NCI-H187 (cell line): ENCODE data around the gene PPP5C.
"Not testable (repeated sequence)": the region's sequence is repeated elsewhere in the genome, so short reads cannot be mapped to it uniquely, and the experiment has no call there.

ENCODE experiments used
- DNase-seq, 2 experiments: peaks; one replicate each; lab custom pipeline; 2025; lab: John Stamatoyannopoulos, UW

The PPP5C gene

DNA sequence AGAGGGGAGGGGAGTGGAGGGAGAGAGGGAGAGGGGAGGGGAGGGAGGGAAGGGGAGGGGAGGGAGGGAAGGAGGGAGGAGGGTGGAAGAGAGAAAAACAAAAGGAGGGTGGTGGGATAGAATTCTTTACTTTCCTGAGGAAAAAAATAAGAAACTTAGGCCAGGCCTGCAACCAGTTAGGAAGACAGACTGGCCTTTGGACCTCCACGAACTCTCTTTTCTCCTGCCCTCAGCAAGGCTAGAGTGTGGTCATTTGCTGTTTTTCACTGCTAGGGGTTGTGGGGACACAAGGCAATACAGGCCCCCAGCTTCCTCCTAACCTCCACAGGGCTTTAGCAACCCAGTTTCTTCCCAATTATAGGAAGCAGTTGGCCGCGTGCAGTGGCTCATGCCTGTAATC is 62.3 kb downstream of the PPP5C start:
- no peak for DNase-seq

DNA sequence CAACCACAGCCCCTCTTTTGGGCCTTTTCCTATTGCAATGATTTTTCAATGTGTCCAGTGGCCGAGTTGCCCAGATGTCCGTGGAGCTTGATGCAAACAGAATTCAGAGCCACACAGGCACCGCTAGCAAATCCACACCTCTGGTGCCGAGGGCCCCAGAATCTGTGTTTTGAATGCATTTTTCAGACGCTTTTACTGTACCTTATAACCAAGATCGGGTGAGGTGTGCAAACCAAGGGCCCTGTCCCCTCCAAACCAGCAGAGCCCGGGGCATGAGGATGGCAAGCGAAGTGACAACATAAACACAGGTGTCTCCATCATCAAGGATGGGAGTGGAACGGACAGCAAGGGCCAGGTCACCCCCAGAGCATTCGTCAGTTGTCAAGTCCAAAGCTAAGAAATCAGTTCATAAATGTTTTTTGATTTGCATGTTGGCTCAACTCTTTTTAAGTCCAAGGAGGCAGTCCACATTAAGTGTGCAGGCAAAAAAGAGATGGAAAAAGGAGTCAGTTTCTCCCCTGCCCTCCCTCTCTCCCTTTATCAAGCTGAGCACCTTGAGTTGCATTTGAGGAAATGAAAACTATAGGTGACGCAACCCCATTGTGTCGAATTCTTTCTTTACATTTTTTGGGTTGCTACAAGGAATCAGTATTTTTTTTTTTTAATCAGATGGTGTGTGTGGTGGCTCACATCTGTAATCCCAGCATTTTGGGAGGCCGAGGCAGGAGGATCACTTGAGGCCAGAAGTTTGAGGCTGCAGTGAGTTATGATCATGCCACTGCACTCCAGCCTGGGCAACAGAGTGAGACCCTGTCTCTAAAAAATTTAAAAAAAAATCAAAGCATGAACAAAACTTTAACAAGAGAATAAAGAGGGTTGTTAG is 63.6 kb downstream of the PPP5C start:
- DNase-seq: no peak

DNA sequence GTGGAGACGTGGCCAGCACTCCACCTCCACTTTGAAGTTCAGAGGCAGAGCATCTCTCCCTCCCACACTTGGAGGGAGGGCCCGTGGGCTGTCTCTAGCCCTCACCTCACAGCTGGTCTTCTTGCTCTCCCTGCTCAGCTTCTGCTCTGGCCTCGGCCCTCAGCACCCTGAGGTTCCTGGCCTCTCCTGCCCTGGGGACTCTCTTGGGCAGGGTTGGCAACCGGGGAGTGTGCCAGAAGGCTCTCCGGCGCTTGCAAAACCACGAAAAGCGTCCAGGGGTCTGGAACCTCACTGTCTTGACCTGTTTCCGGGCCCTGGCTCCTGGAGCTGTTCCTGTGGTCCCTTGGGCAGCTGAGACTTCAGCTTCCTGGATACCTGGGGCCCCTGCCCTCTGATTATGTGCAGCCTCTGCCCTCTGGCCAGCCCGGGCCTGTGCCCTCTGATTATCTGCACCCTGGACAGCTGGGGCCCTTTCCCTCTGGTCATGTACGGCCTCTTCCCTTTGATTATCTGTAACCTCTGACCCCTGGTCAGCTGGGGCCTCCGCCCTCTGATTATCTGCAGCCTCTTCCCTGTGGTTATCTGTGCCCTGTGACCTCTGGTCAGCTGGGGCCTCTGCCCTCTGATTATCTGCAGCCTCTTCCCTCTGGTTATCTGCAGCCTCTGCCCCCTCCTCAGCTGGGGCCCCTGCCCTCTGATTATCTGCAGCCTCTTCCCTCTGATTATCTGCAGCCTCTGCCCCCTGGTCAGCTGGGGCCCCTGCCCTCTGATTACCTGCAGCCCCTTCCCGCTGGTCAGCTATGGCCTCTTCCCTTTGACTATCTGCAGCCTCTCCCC is 64.4 kb downstream of the PPP5C start:
- DNase-seq: no peak

DNA sequence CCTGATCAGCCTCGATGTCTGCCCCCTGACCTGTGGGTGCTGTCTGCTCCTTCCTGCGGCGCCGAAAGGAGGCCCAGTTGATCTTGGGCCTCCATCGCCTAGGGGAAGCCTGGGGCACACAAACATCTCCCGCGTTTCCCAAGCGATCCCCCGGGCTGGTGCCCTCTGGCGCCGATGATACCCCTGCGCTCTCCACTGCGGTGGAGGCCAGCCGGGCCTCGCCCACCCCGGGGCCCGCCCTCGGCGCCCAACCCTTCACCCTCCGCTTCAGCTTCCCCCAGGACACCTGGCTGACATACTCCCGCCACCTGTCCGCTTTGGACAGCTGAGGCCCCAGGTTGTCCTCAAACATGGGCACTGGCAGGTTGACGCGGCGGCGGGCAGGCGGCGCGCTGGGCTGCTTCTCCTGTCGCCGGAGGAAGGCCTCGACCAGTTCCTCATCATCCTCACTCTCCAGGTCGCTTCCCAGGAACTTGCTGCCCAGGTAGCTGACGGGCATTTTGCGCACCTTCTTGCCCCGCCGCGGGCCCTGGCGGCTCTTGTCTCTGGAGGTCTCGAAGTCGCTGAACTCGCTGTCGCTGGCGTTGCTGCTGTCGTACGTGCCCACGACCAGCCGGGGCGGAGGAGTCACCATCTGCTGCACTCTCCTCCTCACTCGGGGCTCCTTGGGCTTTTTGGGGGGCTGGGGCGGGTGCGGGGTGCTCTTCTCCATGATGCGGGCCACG is 65.2 kb downstream of the PPP5C start:
- DNase-seq: no peak

DNA sequence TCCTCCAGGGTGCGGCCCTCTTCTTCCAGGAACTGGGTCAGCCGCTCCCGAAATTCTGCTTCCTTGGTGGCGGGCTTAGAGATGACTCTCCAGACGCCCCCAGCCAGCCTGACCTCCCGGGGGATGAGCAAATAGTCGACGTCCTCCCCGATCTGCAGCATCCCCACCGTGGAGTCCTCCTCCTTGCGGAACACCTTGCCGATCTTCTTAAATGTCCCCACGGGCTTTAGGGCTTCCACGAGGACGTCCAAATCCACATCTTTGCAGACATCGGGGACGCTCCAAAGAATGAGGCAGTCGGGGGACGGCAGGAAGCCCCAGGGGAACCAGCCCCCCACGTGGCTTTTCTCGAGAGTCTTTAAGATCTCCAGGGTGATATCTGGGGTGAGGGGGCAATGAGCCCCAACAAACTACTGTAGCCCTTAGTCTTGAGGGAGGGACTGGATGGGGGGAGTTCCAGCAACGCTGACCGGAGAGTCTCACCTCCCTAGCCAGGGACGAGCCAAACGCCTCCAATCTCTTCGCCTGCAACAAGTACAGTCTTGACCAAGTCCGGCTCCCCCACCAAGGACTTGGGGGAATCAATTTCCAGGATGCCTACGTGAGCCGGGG is 65.9 kb downstream of the PPP5C start:
- DNase-seq: no peak

DNA sequence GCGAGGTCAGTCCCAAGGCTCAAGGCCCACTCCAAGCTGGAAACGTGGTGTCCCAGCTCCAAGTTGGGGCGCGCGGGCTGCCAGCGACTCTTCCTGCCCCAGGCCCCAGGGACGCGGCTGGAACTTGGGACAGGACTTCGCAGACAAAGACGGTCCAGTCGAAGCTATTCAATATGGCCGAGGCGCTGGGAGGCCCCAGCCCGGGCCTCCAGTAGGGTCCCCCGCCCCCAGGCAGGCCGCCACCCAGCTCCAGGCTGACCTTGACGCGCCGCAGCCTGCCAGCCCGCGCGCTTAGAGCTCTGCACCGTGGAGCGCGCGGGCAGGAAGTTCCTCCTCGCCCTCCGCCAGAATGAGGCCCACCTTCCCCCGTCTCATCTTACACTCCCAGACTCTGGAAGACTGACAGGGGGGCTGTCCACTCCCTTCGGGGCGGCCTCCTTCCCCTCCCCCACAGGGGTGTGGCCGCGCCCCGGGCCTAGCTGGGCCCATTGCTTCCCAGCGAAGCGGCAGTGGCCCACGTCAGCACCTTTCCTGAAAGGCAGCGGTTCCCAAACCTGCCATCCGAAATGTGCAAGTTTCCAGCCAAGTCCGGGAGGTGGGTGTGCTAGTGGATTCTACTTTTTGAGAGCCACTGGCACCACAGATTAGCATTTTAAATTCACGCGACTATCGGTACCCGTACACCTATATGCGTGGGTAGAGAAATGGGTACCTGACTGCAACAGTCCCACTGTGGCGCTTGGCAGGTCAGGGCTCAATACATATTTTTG is 66.6 kb downstream of the PPP5C start, which contains the start of gene CCDC8:
CCDC8 (minus strand) TSS at position 303 of the 770 bp plus-strand sequence. CDS start 754 bp downstream, outside the sequence.
- DNase-seq: peak in 1 of 2 experiments; percentile 21

DNA sequence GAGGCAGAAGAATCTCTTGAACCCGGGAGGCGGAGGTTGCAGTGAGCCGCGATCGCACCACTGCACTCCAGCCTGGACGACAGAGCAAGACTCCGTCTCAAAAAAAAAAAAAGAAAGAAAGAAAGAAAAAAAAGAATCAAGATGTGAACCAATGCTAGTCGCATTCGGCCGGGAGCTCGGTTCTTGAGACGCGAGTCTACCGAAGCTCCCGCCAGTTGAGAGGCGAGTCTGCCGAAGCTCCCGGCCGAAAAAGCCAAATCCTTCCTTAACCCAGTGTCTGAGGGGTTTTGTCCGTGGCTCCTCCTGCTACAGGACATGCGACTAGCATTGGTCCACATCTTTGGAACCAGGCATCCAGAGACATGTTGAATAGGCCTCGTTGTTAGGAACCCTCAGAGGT is 68.0 kb downstream of the PPP5C start:
- not testable (repeated sequence) for DNase-seq

DNA sequence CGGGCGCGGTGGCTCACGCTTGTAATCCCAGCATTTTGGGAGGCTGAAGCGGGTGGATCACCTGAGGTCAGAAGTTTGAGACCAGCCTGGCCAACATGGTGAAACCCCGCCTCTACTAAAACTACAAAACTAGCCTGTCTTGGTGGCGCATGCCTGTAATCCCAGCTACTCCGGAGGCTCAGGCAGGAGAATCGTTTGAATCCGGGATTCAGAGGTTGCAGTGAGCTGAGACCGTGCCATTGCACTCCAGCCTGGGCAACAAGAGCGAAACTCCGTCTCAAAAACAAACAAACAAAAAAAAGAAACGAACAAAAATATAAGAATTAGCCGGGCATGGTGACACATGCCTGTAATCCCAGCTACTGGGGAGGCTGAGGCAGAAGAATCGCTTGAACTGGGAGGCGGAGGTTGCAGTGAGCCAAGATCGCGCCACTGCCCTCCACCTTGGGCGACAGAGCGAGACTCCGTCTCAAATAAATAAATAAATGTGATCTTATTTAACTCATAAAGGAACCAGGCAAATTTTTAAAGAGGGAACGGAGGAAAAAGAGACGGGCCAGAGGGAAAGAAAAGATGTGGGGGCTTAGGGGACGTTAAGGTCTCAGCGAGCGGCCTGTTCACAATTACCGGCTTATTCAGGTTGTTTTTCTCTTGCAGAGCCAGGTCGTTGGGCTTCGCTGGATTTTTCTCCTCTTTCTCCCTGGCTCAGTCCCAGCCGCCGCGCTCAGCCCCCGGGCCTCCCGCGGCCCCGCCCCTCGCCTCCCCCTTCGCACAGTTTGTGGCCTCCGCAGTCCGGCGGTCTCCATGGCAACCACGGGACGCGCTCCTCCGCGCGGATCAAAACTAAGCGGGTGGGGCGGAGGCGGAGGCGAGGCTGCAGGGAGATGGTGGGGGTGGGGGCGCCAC is 69.2 kb downstream of the PPP5C start:
- DNase-seq: peak; percentile 87 to 92

DNA sequence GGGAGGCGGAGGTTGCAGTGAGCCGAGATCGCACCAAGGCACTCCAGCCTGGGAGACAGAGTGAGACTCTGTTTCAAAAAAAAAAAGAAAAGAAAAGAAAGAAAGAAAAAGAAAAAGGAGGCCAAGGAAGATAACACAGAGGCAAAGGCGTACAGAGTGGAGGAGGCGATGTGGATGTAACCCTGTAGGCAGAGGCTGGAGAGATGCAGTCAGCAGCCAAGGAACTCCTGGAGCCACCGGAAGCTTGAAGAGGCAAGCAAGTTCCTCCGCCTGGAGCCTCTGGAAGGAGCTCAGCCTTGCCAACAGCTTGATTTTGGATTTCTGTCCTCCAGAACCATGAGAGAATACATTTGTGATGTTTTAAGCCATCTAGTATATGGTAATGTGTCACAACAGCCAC is 73.2 kb downstream of the PPP5C start:
- no peak for DNase-seq

DNA sequence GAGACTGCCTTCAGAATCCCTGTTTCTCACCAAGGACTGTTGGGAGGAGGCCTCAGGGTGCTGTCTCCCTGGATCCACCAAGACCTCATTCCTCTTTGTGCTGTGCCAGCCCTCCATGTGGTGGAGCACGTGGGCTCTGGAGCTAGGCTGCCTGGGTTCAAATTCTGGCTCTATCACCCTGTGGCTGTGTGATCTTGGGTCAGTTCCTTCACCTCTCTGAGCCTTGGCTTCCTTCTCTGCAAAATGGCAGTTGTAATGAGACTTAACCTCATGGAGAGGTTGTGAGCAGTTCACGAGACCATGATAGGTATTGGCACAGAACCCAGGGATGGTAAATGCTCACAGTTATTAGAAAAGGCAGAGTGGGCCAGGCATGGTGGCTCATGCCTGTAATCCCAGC is 75.5 kb downstream of the PPP5C start:
- no peak for DNase-seq

DNA sequence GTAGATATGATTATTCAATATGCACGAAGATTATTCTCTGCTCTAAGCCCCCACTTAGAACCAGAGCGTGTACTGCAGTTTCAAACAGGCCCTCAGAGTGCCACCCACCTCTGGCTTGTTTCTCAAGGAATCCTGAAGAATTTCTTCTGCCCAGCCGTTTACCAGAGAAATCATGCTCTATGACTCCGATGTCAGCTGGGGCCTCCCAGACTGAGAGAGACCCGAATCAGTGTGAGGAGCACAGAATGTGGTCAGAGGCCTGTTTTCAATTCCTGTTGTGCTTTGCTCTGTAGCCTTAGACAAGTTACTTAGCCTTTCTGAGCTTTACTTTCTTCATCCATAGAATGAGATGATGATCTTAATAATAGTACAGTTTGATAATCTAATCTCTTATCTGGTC is 76.3 kb downstream of the PPP5C start:
- no peak for DNase-seq

DNA sequence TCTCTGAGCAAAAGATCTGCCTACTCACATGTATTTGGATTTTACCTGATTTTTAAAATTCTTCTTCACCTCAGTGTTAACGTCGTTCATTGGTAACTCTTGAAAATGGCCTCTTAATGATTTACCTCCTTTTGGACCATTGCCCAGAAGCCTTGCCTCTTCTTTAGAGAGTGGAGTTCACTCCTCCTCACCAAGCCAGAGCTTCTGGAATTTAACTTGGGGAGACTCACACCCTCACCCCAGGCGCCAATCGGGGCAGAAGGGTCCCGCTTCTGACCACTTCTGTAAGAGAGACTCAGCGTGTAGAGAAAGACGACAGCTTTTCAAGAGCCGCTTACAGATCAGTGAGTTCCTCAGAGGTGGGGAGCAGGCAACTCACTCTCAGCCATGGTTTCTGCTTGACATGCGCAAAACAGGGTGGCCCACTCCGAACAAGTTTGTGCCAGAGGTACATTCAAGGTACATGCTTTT is 79.2 kb downstream of the PPP5C start:
- DNase-seq: no peak

DNA sequence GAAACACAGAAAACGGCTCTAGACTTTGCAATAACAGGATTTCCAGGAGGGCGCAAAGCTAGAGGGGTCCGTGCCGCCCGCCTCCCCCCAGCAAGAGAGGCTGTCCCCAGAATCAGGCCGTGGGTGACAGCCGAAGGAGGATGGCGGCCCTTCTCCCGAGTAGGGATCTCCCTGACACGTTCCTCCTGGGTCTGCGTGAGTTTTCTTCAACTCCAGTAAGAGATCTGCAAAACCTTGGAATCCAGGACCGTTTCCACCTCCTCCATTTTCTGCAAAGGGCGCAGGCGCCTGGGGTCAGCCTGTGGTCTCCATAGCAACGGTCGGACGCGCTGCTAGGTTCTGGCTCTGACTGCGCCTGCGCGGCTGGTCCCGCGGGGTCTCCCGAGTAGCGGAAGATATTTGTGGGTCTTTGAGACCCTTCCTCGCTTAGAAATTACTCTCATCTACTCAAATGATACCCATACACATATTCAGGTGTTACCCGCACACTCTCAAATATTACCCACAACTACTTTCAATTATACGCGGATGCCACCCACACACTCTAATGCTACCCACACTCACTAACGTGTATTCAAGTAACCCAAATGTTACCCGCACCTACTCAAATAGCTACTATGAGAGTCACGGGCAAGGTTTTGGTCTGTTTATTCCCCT is 79.7 kb downstream of the PPP5C start:
- DNase-seq: peak; percentile 73 to 75

DNA sequence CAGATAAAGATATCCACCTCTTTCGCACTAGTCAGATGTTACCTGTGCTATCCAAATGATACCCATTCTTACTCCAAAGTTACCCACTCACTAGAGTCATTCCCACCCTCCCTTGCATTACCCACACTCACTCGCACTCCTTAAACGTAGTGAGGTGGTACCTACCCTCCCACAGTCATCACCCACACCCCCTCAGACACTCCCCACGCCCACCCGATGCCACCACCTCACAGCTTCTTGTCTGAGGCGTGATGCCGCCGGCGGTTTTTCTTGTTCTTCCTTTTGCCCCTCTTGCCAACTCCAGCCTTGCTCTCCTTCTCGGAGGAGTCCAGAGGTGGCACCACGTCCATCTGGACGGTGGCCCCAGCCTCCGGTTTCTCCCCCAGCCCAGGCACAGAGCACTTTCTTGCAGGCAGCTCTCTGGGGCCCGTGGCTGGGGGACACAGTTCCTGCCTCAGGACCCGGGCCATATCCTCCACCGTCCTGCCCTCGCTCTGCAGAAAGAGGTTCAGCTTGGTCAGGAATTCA is 80.7 kb downstream of the PPP5C start:
- DNase-seq: no peak

DNA sequence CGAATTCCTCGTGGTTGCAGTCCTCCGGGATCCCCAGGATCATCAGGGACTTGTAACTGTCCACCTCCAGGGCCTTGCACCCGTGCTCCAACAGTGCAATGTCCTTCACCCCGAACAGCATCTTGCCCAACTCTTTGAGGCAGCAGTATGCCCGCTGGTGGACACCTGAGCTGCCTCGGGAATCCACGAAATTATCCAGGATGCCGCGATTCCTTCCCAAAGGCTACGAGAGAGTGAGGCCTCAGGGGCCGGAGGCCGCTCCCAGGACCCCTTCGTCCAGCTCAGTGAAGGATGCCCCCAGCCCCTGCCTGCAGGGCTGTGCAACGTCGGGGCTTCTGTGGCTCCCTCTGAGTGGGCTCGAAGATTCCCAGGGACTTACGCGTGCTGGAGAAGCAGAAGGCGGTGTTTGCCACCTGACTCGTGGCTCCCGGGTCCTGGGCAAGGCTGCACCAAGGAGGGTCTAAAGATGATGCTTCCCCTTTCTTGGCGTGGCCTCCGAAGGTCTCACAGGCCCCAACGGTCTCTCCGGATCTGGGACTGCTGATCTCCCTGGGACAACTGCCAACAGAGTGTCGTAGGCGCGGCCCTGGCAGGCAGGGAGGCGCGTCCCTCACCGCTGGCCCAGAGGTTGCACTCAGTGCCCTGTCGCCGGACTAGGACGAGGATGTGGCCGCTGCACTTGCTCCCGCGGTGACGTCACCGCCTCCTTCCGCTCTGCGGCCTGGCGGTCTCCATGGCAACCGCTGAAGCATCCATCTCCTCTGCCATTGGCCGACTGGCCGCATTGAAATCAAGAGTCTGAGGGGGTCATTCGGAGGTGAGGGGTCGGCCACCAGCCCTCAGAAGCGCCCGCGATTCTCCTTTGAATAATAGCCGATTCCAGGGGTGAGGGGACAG is 81.6 kb downstream of the PPP5C start, which contains the start of gene PNMA8C:
PNMA8C (minus strand) TSS at position 698 of the 897 bp plus-strand sequence; CDS start at position 121, 577 bp downstream.
- no peak for DNase-seq

DNA sequence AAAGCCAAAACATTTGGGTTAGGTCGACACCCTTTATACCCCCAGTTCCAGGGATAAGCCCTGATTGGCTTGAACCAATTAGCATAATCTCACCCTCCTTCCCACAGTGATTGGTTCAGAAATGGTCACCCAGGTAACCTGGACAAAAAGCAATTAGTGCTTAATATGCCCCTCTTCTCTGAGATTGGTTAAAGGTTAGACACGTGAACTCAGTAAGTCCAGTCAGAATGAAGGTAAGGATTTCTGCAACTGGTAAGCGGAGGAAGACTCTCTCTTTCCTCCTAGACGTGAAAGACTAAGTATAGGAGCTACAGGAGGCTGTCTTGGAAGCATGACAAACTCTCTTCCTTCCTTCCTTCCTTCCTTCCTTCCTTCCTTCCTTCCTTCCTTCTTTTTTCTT is 83.1 kb downstream of the PPP5C start:
- no peak for DNase-seq

DNA sequence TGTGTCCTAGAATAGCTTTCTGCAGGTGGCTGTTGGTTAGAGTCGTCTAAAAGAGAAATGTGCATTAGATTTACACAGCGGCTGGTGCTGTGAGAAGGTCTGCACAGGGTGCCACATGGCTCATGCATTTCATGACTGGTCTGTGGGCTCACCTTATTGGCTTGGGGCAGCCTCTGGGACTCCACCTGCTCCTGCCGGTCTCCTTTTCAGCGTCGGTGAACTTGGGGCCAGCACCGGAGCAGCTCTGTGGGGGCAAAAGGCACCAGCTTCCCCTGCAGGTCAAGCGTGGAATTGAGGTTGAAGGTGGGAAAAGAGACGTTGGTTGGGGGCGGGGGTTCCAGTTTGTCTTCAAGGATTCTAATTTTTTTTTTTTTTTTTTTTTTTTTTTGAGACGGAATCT is 84.9 kb downstream of the PPP5C start:
- no peak for DNase-seq

DNA sequence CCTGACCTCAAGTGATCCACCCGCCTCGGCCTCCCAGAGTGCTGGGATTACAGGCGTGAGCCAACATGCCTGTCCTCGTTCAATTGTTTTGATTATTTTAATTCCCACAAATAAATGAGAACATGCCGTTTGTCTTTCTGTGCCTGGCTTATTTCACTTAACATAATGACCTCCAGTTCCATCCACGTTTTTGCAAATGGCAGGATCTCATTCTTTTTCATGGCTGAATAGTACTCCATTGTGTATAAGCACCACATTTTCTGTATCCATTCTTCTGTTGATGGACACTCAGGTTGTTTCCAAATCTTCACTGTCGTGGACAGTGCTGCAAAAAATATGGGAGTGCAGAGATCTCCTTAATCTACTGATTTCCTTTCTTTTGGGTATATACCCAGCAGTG is 86.6 kb downstream of the PPP5C start:
- DNase-seq: not testable (repeated sequence)
